Activated B cell treated with CpG ODN at 0.5 μM for 24 hours (primary cell): Measurements from ENCODE around the gene RASAL2. TPM values are rescaled to one million over a fixed set of nuclear protein-coding genes. Genes with fewer than 3 reads are reported as not detected.

Source experiments
- ATAC-seq: fragments of 200-7000 bp; cut with Tn5 transposase; one replicate; pipeline ENCODE4 v1.10.0; 2021; ENCODE audit warnings: low read depth, mild to moderate bottlenecking, moderate library complexity
- CTCF ChIA-PET: fragments of 350-600 bp; sonication (Branson Sonifier 250); formaldehyde crosslinking; loops from one replicate; lab custom pipeline; 2021; ENCODE audit warnings: antibody characterized with exemption; lab: Charles Lee
- POLR2A ChIA-PET: fragments of 350-600 bp; sonication (Branson Sonifier 250); formaldehyde crosslinking; loops from one replicate; lab custom pipeline; 2021; ENCODE audit warnings: antibody characterized with exemption; lab: Charles Lee
- DNase-seq: peaks from one replicate; pipeline ENCODE4 v3.0.0; 2022
- H3K27ac Mint-ChIP-seq: one replicate; pipeline ENCODE4 v1.8.0; 2020; ENCODE audit warnings: mixed read lengths
- H3K27me3 Mint-ChIP-seq: one replicate; pipeline ENCODE4 v1.8.0; 2021; ENCODE audit warnings: mixed read lengths
- H3K36me3 Mint-ChIP-seq: one replicate; pipeline ENCODE4 v1.8.0; 2021; ENCODE audit warnings: low read depth, mixed read lengths
- H3K4me1 Mint-ChIP-seq: one replicate; pipeline ENCODE4 v1.8.0; 2021; ENCODE audit warnings: mixed read lengths
- H3K4me3 Mint-ChIP-seq: one replicate; pipeline ENCODE4 v1.8.0; 2020; ENCODE audit warnings: mild to moderate bottlenecking, mixed read lengths
- H3K9me3 Mint-ChIP-seq: one replicate; pipeline ENCODE4 v1.8.0; 2020; ENCODE audit warnings: mixed read lengths
- CTCF ChIP-seq: fragments of 200-600 bp; IDR thresholded peaks from one replicate; pipeline ENCODE4 v1.8.0; 2022; ENCODE audit warnings: antibody characterized with exemption, mild to moderate bottlenecking
- intact Hi-C: fragments of 100-400 bp; cut with micrococcal nuclease; formaldehyde crosslinking; loops from one replicate; pipeline ENCODE4 v1.15.1; 2024
- total RNA-seq: library from RNA; stranded (reverse); gene quantifications from 2 replicates; pipeline ENCODE4 v1.2.3, GENCODE V29; 2022

Gene RASAL2
- total RNA-seq, 1 donor from 2014 or later = 0.16 TPM

GRCh38 chr1:178434899-178435435 lies 341.1 kb downstream of the RASAL2 start:
- H3K4me3 Mint-ChIP-seq = no peak overlapping the region
- DNase-seq = no peak
- no peak for TF ChIP-seq CTCF
- intact Hi-C loops = no loop called here
- ATAC-seq = no peak
- no peaks in the 10 kb centered on the region for H3K36me3 Mint-ChIP-seq
- no peak overlapping the region for H3K27ac Mint-ChIP-seq
- no peaks in the 10 kb centered on the region for H3K4me1 Mint-ChIP-seq
- ChIA-PET POLR2A (no interaction called here), CTCF (interaction anchor here (0.5 kb wide), 1 partner anchor 23 kb away, joined by 3 read pairs; no protein-coding TSS in a partner anchor)
- peaks cover 2% of the 10 kb centered on the region for H3K27me3 Mint-ChIP-seq
- H3K9me3 Mint-ChIP-seq = no peaks in the 10 kb centered on the region

GRCh38 chr1:178436899-178437298 lies 343.0 kb downstream of the RASAL2 start:
- Mint-ChIP-seq H3K4me1 (no peaks in the 10 kb centered on the region), H3K36me3 (no peaks in the 10 kb centered on the region), H3K27me3 (peaks cover 5% of the 10 kb centered on the region), H3K9me3 (peaks cover 2% of the 10 kb centered on the region), H3K4me3 (no peak overlapping the region), H3K27ac (no peak overlapping the region)
- intact Hi-C loops = no loop called here
- ATAC-seq = no peak
- POLR2A ChIA-PET = no interaction called here
- DNase-seq = no peak
- CTCF ChIA-PET = no interaction called here
- TF ChIP-seq CTCF = no peak

- Mint-ChIP-seq H3K36me3 (no peaks in the 10 kb centered on the region), H3K27ac (no peak overlapping the region), H3K4me3 (no peak overlapping the region), H3K9me3 (peaks cover 2% of the 10 kb centered on the region), H3K4me1 (no peaks in the 10 kb centered on the region), H3K27me3 (peaks cover 12% of the 10 kb centered on the region)
- DNase-seq (no peak), ATAC-seq (no peak)
- intact Hi-C loops = no loop called here
- no peak for TF ChIP-seq CTCF
- ChIA-PET CTCF (interaction anchor here (0.6 kb wide), 1 partner anchor 622 kb away, joined by 3 read pairs; no protein-coding TSS in a partner anchor), POLR2A (no interaction called here)
Observed at GRCh38 chr1:178438432-178438831, 344.5 kb downstream of the RASAL2 start.

- intact Hi-C loops = no loop called here
- ChIA-PET CTCF (no interaction called here), POLR2A (no interaction called here)
- no peak for DNase-seq
- H3K27ac Mint-ChIP-seq = no peak overlapping the region
- H3K36me3 Mint-ChIP-seq = no peaks in the 10 kb centered on the region
- ATAC-seq = no peak
- H3K9me3 Mint-ChIP-seq = peaks cover 2% of the 10 kb centered on the region
- no peak for TF ChIP-seq CTCF
- no peaks in the 10 kb centered on the region for H3K4me1 Mint-ChIP-seq
- peaks cover 14% of the 10 kb centered on the region for H3K27me3 Mint-ChIP-seq
- H3K4me3 Mint-ChIP-seq = no peak overlapping the region
Observed at GRCh38 chr1:178442925-178443324, 349.0 kb downstream of the RASAL2 start.

GRCh38 chr1:178450871-178451270 lies 357.0 kb downstream of the RASAL2 start:
- Mint-ChIP-seq H3K9me3 (no peaks in the 10 kb centered on the region), H3K4me1 (no peaks in the 10 kb centered on the region), H3K36me3 (no peaks in the 10 kb centered on the region), H3K4me3 (no peak overlapping the region), H3K27ac (no peak overlapping the region), H3K27me3 (no peaks in the 10 kb centered on the region)
- POLR2A ChIA-PET = no interaction called here
- intact Hi-C loops = no loop called here
- ATAC-seq (no peak), DNase-seq (no peak)
- CTCF ChIA-PET = no interaction called here
- TF ChIP-seq CTCF = no peak
